Measurements from ENCODE around the gene CITED4.

Gene CITED4

GRCh38 chr1:40838980-40839942, 22.9 kb downstream of the CITED4 start:
- no peak for TF ChIP-seq CTCF (IDR thresholded peaks at IDR 0.05; ENCODE audit: low read depth, low read length)
- no peak overlapping the region for H3K4me3 ChIP-seq (ENCODE audit: low read depth, low read length)
- in situ Hi-C loops (cut with HindIII; ENCODE audit: low sequenced_read_pairs), result no loop called here

GRCh38 chr1:40838045-40838979, 23.9 kb downstream of the CITED4 start:
- no peak overlapping the region for H3K4me3 ChIP-seq (ENCODE audit: low read depth, low read length)
- no peak for TF ChIP-seq CTCF (IDR thresholded peaks at IDR 0.05; ENCODE audit: low read depth, low read length)
- DNase-seq (ENCODE audit: low read depth, low spot score), result no peak
- in situ Hi-C loops (cut with HindIII; ENCODE audit: low sequenced_read_pairs), result no loop called here

More at GRCh38 chr1:40838980-40839942, 22.9 kb downstream of the CITED4 start:
- DNase-seq (ENCODE audit: low read depth, low spot score), result no peak

DNA sequence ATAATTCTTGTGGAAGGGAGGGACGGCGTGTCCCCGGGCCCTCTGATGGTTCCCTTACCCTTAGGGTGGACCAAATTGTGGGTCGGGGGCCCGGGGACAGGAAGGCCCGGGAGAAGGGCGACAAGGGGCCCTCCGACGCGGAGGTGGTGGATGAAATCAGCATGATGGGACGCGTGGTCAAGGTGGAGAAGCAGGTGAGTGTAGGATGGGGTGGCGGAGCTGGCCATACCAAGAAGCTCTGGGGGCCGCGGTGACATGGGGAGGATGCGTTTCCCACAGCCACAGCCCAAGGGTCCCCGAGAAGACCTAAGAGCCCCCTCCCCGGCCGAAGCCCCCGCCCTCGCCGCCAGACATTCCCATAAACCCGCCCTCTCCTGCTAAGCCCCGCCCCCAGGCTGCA, 24.6 kb downstream of the CITED4 start:
- no peak for DNase-seq (ENCODE audit: low read depth, low spot score)
- no peak for TF ChIP-seq CTCF (IDR thresholded peaks at IDR 0.05; ENCODE audit: low read depth, low read length)
- H3K4me3 ChIP-seq (ENCODE audit: low read depth, low read length), result no peak overlapping the region
- in situ Hi-C loops (cut with HindIII; ENCODE audit: low sequenced_read_pairs), result no loop called here

DNA sequence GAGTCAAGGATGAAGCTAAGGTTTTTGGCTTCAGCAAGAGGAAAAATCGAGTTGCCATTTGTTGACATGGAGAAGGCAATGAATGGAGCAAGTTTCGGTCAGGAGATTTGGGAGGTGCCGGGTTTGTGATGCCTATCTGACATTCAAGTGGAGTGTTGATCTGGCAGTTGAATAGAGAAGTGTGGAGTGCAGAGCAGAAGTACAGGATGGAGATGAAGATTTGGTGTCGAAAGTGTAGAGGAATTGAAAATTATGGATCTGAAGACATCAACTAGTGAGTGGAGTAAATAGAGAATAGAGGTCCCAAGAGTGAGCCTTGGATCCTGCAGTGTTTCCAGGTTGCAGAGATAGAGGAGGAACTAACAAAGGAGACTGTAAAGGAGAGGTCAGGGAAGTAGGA, 25.9 kb downstream of the CITED4 start:
- no peak overlapping the region for H3K4me3 ChIP-seq (ENCODE audit: low read depth, low read length)
- DNase-seq (ENCODE audit: low read depth, low spot score), result no peak
- in situ Hi-C loops (cut with HindIII; ENCODE audit: low sequenced_read_pairs), result no loop called here
- TF ChIP-seq CTCF (IDR thresholded peaks at IDR 0.05; ENCODE audit: low read depth, low read length), result no peak

DNA sequence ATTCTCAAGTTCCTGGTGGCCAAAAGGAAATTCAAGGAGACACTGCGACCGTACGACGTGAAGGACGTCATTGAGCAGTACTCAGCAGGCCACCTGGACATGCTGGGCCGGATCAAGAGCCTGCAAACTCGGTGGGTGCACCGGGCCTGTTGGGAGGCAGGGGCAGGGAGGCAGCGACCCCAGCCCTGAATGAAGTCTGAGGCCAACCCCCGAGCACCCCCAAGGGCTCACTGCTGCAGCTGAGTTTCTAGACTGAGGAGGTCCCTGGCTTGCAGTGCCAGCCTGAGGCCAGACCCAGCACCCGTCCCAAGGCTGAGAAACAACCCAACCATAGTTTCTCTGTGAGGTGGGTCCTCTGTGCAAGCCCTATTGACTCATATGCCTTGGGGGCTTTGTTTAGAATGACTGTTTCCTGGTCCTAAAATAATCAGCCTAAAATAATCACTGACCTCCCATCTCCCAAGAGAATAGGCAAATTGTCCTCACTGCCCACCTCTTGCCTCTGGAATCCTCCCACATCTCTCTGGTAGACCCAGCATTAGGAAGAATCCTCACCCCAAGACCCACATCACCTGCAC, 27.1 kb downstream of the CITED4 start:
- in situ Hi-C loops (cut with HindIII; ENCODE audit: low sequenced_read_pairs), result no loop called here
- TF ChIP-seq CTCF (IDR thresholded peaks at IDR 0.05; ENCODE audit: low read depth, low read length), result no peak
- DNase-seq (ENCODE audit: low read depth, low spot score), result no peak

DNA sequence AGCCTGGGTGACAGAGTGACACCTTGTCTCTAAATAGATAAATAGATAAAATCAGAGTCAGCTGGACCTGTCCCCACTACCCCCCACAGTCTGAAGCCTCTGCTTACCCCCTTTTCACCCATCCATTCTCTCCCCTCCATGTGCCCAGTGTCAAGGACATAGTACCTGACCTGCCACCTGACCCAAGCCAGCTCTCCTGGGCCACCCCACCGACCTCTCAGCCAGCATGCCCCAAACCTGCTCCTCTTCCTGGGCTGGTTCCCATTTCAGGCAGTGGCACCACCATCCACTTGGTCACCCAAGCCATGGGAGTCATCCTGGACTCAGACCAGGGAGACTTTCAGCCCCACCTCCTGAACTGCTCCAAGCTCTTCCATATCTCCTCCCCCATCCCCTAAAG, 28.2 kb downstream of the CITED4 start:
- TF ChIP-seq CTCF (IDR thresholded peaks at IDR 0.05; ENCODE audit: low read depth, low read length), result no peak
- no peak overlapping the region for H3K4me3 ChIP-seq (ENCODE audit: low read depth, low read length)
- in situ Hi-C loops (cut with HindIII; ENCODE audit: low sequenced_read_pairs), result no loop called here
- DNase-seq (ENCODE audit: low read depth, low spot score), result no peak

More for the DNA sequence above, 27.1 kb downstream of the CITED4 start:
- no peak overlapping the region for H3K4me3 ChIP-seq (ENCODE audit: low read depth, low read length)
